GM12801 (cell line): ENCODE measurements around the gene KDM8.

Experiments used
- CTCF ChIP-seq: IDR thresholded peaks from one replicate; pipeline ENCODE4 v1.5.1; 2011; ENCODE audit warnings: control low read depth; ENCODE audit not compliant: insufficient read length; ENCODE audit errors: extremely low read depth

The KDM8 gene

DNA sequence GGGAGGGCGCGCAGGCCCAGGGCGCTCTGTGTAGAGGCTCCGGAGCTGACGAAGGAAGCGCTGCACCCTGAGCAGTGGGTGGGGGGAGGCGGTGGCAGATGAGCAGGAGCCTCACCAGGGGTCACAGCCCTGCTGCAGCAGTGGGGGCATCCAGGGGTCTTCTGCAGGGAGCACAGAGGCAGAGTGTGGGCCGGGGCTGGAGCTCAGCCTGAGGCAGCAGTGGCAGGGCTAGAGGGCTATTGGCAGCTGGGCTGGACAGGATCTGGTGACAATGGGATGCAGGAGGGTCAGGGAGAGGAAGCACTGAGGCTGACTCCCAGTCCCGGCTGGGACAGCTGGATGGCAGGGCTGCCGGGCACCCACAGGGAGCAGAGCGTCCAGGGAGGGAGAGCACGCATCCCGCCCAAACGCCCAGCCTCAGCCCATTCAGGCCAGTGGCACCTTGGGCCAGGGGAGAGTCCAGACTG is 21.0 kb downstream of the KDM8 start:
- no peak for TF ChIP-seq CTCF

DNA sequence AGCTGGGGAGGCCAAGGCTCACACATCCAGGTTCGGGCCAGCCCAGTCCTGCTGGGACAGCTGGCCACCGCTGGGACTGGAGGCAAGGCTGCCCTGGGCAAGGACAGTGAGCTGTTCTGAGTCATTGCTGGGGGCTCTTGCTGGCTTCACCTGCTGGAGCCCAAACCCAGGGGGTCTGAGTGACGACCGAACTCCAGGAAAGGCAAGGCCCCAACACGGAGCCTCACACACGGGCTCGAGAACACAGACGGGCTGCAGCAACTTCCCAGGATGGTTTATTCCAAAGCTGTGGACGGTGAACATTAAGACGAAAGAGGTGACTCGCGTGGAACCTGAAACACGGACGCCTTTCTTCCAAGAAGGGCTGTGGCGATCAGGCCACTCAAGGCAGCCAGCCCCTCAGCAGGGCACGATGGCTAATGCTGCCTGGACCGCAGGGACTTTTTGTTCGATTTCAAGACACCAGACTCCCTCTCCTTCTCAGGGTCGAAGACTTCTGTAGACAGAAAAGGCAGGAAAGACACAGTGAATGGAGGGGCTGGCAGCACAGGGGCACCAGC is 21.5 kb downstream of the KDM8 start:
- TF ChIP-seq CTCF: no peak

DNA sequence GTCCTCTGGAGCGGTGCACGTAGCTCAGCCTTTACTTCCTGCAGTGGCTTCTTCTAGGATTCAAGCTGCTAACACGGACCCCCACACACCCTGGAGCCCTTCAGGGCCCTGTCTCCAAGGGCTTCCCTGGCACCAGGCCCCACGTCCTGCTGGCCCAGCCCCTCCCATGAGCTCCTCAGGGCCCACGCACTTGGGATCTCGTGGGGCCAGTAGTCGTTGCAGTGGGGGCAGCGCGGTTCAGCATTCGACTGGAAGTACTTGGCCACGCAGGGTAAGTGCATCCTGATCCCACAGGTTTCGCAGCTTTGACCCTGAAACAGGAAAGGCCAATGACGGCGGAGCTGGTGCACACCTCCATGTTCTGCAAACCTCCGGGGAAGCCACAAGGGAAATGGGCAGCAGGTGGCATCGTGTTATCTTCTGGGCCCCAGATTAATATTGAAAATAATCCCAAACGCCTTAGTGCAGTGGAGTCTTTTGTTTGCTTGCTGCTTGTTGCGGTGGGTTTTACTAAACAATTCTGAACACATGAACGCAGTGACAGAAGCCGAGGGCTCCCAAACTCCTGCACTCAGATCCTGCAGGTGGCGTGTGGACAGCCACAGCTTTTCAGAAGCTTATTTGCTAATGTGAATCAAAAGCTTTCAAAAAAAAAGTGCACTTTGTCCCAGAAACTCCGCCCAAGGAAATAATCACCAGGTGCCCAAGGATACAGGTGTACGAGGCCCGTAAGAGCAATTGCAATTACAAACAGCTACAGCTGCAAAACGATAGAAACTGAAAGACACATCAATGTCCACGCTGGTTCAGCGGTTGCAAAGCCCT is 22.4 kb downstream of the KDM8 start:
- TF ChIP-seq CTCF: no peak

GRCh38 chr16:27226476-27226875 is 23.1 kb downstream of the KDM8 start:
- no peak for TF ChIP-seq CTCF

- no peak for TF ChIP-seq CTCF
Observed at GRCh38 chr16:27226976-27227705, 23.8 kb downstream of the KDM8 start.

- no peak for TF ChIP-seq CTCF
Observed at GRCh38 chr16:27228045-27228444, 24.7 kb downstream of the KDM8 start.
